WERI-Rb-1 (cell line): Measurements from ENCODE around the gene SEZ6L.

Experiments used
- DNase-seq: peaks from one replicate; pipeline ENCODE4 v3.0.0-alpha.2; 2020
- H3K27ac ChIP-seq: fragments of 250-450 bp; sonication (Bioruptor Pico); 2 replicates; pipeline ENCODE4 v1.5.1; 2020; ENCODE audit warnings: mild to moderate bottlenecking, moderate library complexity
- H3K27me3 ChIP-seq: fragments of 250-450 bp; sonication (Bioruptor Pico); 2 replicates; pipeline ENCODE4 v1.5.1; 2021; ENCODE audit warnings: mild to moderate bottlenecking, low read depth, moderate library complexity; ENCODE audit not compliant: insufficient read depth, severe bottlenecking
- H3K36me3 ChIP-seq: fragments of 250-450 bp; sonication (Bioruptor Pico); 2 replicates; pipeline ENCODE4 v1.5.1; 2020; ENCODE audit warnings: mild to moderate bottlenecking, moderate library complexity
- H3K4me3 ChIP-seq: 2 replicates; pipeline ENCODE4 v1.5.1; 2011; ENCODE audit warnings: low read depth, mild to moderate bottlenecking, control low read depth, low read length
- H3K9me3 ChIP-seq: fragments of 250-450 bp; sonication (Bioruptor Pico); 2 replicates; pipeline ENCODE4 v1.5.1; 2021; ENCODE audit warnings: mild to moderate bottlenecking, moderate library complexity; ENCODE audit not compliant: severe bottlenecking
- CTCF ChIP-seq: IDR thresholded peaks from 2 replicates; pipeline ENCODE4 v1.5.1; 2011; ENCODE audit warnings: low read depth, mild to moderate bottlenecking, control low read depth, inconsistent platforms, low read length

Gene SEZ6L

GRCh38 chr22:26410386-26410785, 241.1 kb downstream of the SEZ6L start:
- Histone ChIP-seq H3K4me3 (no peak overlapping the region), H3K27me3 (no peaks in the 10 kb centered on the region), H3K27ac (no peak overlapping the region), H3K9me3 (no peaks in the 10 kb centered on the region), H3K36me3 (no peaks in the 10 kb centered on the region)
- DNase-seq: no peak
- no peak for TF ChIP-seq CTCF

- TF ChIP-seq CTCF: no peak
- no peak for DNase-seq
- Histone ChIP-seq H3K36me3 (no peaks in the 10 kb centered on the region), H3K27ac (no peak overlapping the region), H3K4me3 (no peak overlapping the region), H3K27me3 (no peaks in the 10 kb centered on the region), H3K9me3 (no peaks in the 10 kb centered on the region)
Measured at GRCh38 chr22:26414347-26414746, 245.1 kb downstream of the SEZ6L start.

GRCh38 chr22:26416256-26416655, 247.0 kb downstream of the SEZ6L start:
- no peak for DNase-seq
- Histone ChIP-seq H3K36me3 (no peaks in the 10 kb centered on the region), H3K27ac (no peak overlapping the region), H3K9me3 (no peaks in the 10 kb centered on the region), H3K4me3 (no peak overlapping the region), H3K27me3 (no peaks in the 10 kb centered on the region)
- no peak for TF ChIP-seq CTCF

GRCh38 chr22:26416670-26417276, 247.5 kb downstream of the SEZ6L start:
- no peaks in the 10 kb centered on the region for H3K9me3 ChIP-seq
- no peak for TF ChIP-seq CTCF
- no peak overlapping the region for H3K27ac ChIP-seq
- H3K4me3 ChIP-seq: no peak overlapping the region
- H3K27me3 ChIP-seq: no peaks in the 10 kb centered on the region
- H3K36me3 ChIP-seq: no peaks in the 10 kb centered on the region
- no peak for DNase-seq

- Histone ChIP-seq H3K9me3 (no peaks in the 10 kb centered on the region), H3K36me3 (no peaks in the 10 kb centered on the region), H3K4me3 (no peak overlapping the region), H3K27ac (no peak overlapping the region), H3K27me3 (no peaks in the 10 kb centered on the region)
- no peak for TF ChIP-seq CTCF
- DNase-seq: no peak
Measured at GRCh38 chr22:26417406-26417805, 248.1 kb downstream of the SEZ6L start.

- no peak for TF ChIP-seq CTCF
- no peak overlapping the region for H3K27ac ChIP-seq
- H3K27me3 ChIP-seq: no peaks in the 10 kb centered on the region
- no peaks in the 10 kb centered on the region for H3K9me3 ChIP-seq
- no peaks in the 10 kb centered on the region for H3K36me3 ChIP-seq
- H3K4me3 ChIP-seq: no peak overlapping the region
- DNase-seq: no peak
Measured at GRCh38 chr22:26418620-26419019, 249.4 kb downstream of the SEZ6L start.
